ENCODE measurements around the gene MAPRE2. TPM values are rescaled to one million over a fixed set of nuclear protein-coding genes. Genes with fewer than 3 reads are reported as not detected.

The MAPRE2 gene
- total RNA-seq, 1 donor from 2014 or later: 35.4 TPM

DNA sequence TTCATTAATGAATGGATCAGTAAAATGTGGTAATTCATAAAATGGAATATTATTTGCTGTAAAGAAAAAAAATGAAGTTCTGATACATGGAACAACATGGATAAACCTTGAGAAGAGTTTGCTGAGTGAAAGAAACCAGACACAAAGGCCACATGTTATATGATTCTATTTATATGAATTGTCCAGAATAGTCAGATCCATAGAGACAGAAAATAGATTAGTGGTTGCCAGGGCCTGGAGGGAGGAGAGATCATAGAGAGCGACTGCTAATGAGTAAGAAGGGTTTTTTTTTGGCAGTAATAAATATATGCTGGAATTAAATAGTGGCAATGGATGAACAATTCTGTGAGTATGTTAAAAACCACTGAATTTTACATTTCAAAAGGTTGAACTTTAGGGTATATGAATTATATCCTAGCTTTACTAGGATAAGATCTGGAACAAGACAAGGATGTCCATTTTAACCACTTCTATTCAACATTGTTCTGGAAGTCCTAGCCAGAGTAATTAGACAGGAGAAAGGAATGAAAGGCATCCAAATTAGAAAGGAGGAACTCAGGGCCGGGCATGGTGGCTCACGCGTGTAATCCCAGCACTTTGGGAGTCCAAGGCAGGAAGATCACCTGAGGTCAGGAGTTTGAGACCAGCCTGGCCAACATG, 48.8 kb downstream of the MAPRE2 start:
- H3K4me1 ChIP-seq: peaks cover 4% of the 10 kb centered on the region
- ATAC-seq: no peak
- H3K36me3 ChIP-seq: no peaks in the 10 kb centered on the region
- intact Hi-C loops (cut with DNase I): no loop called here
- no peak overlapping the region for H3K27ac ChIP-seq
- TF ChIP-seq, protein P1, sequence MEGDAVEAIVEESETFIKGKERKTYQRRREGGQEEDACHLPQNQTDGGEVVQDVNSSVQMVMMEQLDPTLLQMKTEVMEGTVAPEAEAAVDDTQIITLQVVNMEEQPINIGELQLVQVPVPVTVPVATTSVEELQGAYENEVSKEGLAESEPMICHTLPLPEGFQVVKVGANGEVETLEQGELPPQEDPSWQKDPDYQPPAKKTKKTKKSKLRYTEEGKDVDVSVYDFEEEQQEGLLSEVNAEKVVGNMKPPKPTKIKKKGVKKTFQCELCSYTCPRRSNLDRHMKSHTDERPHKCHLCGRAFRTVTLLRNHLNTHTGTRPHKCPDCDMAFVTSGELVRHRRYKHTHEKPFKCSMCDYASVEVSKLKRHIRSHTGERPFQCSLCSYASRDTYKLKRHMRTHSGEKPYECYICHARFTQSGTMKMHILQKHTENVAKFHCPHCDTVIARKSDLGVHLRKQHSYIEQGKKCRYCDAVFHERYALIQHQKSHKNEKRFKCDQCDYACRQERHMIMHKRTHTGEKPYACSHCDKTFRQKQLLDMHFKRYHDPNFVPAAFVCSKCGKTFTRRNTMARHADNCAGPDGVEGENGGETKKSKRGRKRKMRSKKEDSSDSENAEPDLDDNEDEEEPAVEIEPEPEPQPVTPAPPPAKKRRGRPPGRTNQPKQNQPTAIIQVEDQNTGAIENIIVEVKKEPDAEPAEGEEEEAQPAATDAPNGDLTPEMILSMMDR (IDR thresholded peaks at IDR 0.05): no peak
- DNase-seq: no peak
- H3K27me3 ChIP-seq: no peaks in the 10 kb centered on the region
- H3K4me3 ChIP-seq: no peak overlapping the region
- no peaks in the 10 kb centered on the region for H3K9me3 ChIP-seq

DNA sequence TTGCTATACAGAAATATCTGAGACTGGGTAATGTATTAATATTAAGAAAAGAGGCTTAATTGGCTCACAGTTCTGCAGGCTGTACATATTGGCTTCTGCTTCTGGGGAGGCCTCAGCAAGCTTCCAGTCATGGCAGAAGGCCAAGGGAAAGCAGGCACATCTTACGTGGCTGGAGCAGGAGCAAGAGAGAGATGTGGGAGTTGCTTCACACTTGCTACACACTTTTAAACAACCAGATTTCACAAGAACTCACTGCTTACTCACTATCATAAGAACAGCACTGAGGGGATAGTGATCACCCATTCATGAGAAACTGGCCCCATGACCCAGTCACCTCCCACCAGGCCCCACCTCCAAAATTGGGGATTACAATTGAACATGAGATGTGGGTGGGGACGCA, 50.6 kb downstream of the MAPRE2 start:
- Histone ChIP-seq H3K27ac (no peak overlapping the region), H3K4me3 (no peak overlapping the region), H3K4me1 (no peaks in the 10 kb centered on the region), H3K36me3 (no peaks in the 10 kb centered on the region), H3K27me3 (no peaks in the 10 kb centered on the region), H3K9me3 (no peaks in the 10 kb centered on the region)
- DNase-seq (no peak), ATAC-seq (no peak)
- TF ChIP-seq, protein P1 (IDR thresholded peaks at IDR 0.05): no peak
- intact Hi-C loops (cut with DNase I): no loop called here

DNA sequence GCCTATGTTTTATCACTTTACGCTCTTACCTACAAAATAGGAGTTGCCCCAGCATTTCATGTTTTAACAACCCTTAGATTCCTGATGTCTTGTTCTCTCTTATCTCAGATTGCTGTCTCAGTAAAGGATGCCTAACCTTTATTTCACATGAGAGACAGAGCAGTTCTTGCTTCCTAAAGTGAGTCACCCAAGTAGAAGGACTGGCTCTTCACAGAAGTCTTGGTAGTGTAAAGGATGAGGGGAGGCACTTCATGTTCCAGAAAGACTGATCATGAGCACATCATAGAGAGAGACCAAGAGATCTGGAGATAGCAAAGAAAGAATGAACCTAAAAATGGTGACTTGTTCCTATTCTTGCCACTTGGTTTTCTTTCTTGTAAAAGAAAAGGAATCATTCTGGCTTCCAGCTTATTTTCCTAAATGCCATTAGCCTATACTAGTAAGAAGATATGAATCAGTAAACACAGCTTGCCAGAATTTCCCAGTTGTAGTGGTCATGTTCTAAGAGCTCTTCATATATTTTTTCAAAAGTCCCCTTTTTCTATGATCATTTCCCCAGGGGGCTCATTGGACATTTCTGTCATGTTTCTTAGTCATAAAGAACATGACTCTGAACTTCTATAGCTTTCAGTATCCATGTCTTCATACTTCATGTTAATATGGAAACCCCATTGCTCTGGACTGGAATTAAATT, 54.9 kb downstream of the MAPRE2 start:
- Histone ChIP-seq H3K4me1 (no peaks in the 10 kb centered on the region), H3K4me3 (no peak overlapping the region), H3K36me3 (no peaks in the 10 kb centered on the region), H3K27me3 (no peaks in the 10 kb centered on the region), H3K27ac (no peak overlapping the region), H3K9me3 (no peaks in the 10 kb centered on the region)
- DNase-seq (no peak), ATAC-seq (no peak)
- TF ChIP-seq, protein P1 (IDR thresholded peaks at IDR 0.05): no peak
- intact Hi-C loops (cut with DNase I): no loop called here

DNA sequence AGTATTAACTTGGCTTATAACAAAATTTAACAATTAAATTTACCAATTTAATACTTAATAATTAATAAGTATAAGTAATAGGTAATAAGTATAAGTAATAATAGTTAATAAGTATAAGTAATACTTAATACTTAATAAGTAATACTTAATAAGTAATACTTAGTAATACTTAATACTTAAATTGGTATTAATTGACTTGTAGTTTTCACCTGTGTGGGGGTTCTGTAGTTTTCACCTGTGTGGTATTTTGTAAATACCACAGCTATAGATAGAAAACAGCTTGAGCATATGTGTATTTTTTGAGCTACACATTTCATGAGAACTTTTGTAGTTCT, 55.4 kb downstream of the MAPRE2 start:
- intact Hi-C loops (cut with DNase I): no loop called here
- H3K36me3 ChIP-seq: no peaks in the 10 kb centered on the region
- H3K4me3 ChIP-seq: no peak overlapping the region
- DNase-seq (no peak), ATAC-seq (no peak)
- H3K27me3 ChIP-seq: no peaks in the 10 kb centered on the region
- H3K4me1 ChIP-seq: no peaks in the 10 kb centered on the region
- no peaks in the 10 kb centered on the region for H3K9me3 ChIP-seq
- H3K27ac ChIP-seq: no peak overlapping the region
- TF ChIP-seq, protein P1 (IDR thresholded peaks at IDR 0.05): no peak

DNA sequence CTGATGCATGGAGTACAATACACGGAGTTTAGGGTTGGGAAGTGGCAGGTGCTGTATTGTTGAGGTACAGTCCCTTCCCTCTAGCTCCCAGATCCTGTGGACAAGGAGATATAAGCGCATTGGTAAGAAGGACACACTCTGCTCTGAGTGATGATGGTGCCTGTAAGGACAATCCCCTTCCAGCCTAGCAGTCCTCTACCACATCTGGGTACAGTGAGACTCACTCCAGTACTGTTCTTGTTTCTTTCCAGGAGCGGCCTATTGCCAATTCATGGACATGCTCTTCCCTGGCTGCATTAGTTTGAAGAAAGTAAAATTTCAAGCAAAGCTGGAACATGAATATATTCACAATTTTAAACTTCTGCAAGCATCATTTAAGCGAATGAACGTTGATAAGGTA, 56.0 kb downstream of the MAPRE2 start:
- H3K36me3 ChIP-seq: peaks cover 4% of the 10 kb centered on the region
- H3K9me3 ChIP-seq: no peaks in the 10 kb centered on the region
- intact Hi-C loops (cut with DNase I): no loop called here
- DNase-seq: no peak
- no peak for ATAC-seq
- H3K4me1 ChIP-seq: no peaks in the 10 kb centered on the region
- TF ChIP-seq, protein P1 (IDR thresholded peaks at IDR 0.05): no peak
- no peaks in the 10 kb centered on the region for H3K27me3 ChIP-seq
- H3K4me3 ChIP-seq: no peak overlapping the region
- H3K27ac ChIP-seq: no peak overlapping the region

Measured in upper lobe of right lung (tissue), 1 donor.